ENCODE results near the gene PCDHB9.

GRCh38 chr5:141180313-141180712, 6.6 kb upstream of the PCDHB9 start:
- TF ChIP-seq, protein P1, sequence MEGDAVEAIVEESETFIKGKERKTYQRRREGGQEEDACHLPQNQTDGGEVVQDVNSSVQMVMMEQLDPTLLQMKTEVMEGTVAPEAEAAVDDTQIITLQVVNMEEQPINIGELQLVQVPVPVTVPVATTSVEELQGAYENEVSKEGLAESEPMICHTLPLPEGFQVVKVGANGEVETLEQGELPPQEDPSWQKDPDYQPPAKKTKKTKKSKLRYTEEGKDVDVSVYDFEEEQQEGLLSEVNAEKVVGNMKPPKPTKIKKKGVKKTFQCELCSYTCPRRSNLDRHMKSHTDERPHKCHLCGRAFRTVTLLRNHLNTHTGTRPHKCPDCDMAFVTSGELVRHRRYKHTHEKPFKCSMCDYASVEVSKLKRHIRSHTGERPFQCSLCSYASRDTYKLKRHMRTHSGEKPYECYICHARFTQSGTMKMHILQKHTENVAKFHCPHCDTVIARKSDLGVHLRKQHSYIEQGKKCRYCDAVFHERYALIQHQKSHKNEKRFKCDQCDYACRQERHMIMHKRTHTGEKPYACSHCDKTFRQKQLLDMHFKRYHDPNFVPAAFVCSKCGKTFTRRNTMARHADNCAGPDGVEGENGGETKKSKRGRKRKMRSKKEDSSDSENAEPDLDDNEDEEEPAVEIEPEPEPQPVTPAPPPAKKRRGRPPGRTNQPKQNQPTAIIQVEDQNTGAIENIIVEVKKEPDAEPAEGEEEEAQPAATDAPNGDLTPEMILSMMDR (IDR thresholded peaks at IDR 0.05; ENCODE audit: poor library complexity): no peak
- TF ChIP-seq EZH2phosphoT487 (IDR thresholded peaks at IDR 0.05; ENCODE audit: low read depth, severe bottlenecking, unreplicated experiment): no peak
